ENCODE measurements around the gene BMP10.

DNA sequence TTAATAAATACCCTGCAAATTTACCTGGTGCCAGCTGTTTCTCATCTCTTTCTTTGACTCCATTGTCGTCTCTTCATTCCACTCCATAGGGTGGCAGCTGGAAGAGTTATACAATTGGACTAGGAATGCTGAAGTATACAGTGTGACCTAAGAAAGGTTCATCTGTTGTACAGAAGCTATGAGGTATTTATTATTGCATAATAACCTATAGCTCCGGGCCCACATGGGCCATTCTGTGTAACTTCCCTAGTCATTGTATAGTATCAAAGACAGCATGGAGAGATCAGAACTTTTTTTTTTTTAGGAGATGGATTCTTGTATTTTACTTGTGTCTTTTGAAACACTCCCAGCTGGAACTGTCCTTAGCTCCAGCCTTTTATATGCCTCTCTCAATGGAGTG is 26.2 kb downstream of the BMP10 start:
- TF ChIP-seq, protein P1, sequence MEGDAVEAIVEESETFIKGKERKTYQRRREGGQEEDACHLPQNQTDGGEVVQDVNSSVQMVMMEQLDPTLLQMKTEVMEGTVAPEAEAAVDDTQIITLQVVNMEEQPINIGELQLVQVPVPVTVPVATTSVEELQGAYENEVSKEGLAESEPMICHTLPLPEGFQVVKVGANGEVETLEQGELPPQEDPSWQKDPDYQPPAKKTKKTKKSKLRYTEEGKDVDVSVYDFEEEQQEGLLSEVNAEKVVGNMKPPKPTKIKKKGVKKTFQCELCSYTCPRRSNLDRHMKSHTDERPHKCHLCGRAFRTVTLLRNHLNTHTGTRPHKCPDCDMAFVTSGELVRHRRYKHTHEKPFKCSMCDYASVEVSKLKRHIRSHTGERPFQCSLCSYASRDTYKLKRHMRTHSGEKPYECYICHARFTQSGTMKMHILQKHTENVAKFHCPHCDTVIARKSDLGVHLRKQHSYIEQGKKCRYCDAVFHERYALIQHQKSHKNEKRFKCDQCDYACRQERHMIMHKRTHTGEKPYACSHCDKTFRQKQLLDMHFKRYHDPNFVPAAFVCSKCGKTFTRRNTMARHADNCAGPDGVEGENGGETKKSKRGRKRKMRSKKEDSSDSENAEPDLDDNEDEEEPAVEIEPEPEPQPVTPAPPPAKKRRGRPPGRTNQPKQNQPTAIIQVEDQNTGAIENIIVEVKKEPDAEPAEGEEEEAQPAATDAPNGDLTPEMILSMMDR (conservative IDR thresholded peaks at IDR 0.05 in 1 of 2, IDR thresholded peaks at IDR 0.05 in 1 of 2; ENCODE audit: low read depth in 1 of 2, low read length in 2 of 2), result no peak
- no peak for TF ChIP-seq EZH2 (IDR thresholded peaks at IDR 0.05; ENCODE audit: low read length, missing control alignments)
